Stomach (tissue), 9 donors: Measurements from ENCODE around the gene CHD1. TPM values are rescaled to one million over a fixed set of nuclear protein-coding genes. Genes with fewer than 3 reads are reported as not detected.

Experiments
- DNase-seq, 2 donors: peaks; one replicate each; pipeline versions ENCODE4 v3.0.0 to v3.0.0-alpha.2; 2013 to 2019
- H3K27ac ChIP-seq, 5 donors: fragments of 200-600 bp in 4 of 5; sonication (generic) in 4 of 5; one replicate each; pipeline ENCODE4 v1.5.1; 2013 to 2019; ENCODE audit warnings: mild to moderate bottlenecking in 1 of 5, moderate library complexity in 1 of 5
- H3K27me3 ChIP-seq, 3 donors: fragments of 200-600 bp; sonication (generic); one replicate each; pipeline ENCODE4 v1.5.1; 2017 to 2019; ENCODE audit warnings: mixed run types in 1 of 3
- H3K36me3 ChIP-seq, 4 donors: fragments of 200-600 bp; sonication (generic); 1 replicate in 3 of 4; 2 replicates in 1 of 4; pipeline ENCODE4 v1.5.1; 2016 to 2019
- H3K4me1 ChIP-seq, 4 donors: fragments of 200-600 bp; sonication (generic); one replicate each; pipeline ENCODE4 v1.5.1; 2016 to 2019
- H3K4me3 ChIP-seq, 4 donors: fragments of 200-600 bp; sonication (generic) in 3 of 4; one replicate each; pipeline ENCODE4 v1.5.1; 2016 to 2019; ENCODE audit warnings: mild to moderate bottlenecking in 1 of 4
- H3K9me3 ChIP-seq, 4 donors: fragments of 200-600 bp; sonication (generic); one replicate each; pipeline ENCODE4 v1.5.1; 2016 to 2019
- CTCF ChIP-seq, 7 experiments: fragments of 450-650 bp in 4 of 7; fragments of 200-600 bp in 3 of 7; sonication (generic) in 3 of 7; IDR thresholded peaks; one replicate each; pipeline ENCODE4 v1.5.1; 2016 to 2019; ENCODE audit warnings: antibody characterized with exemption in 7 of 7, control low read depth in 2 of 7, mild to moderate bottlenecking in 1 of 7
- EP300 ChIP-seq: sonication (generic); formaldehyde crosslinking; IDR thresholded peaks from one replicate; pipeline ENCODE4 v1.6.1; 2017; ENCODE audit warnings: antibody characterized with exemption
- POLR2A ChIP-seq, 4 donors: fragments of 450-650 bp; IDR thresholded peaks; one replicate each; pipeline ENCODE4 v1.6.1; 2016; ENCODE audit warnings: antibody characterized with exemption in 4 of 4, control low read depth in 2 of 4, mild to moderate bottlenecking in 1 of 4, moderate library complexity in 1 of 4
- POLR2AphosphoS5 ChIP-seq, 3 donors: sonication (generic); formaldehyde crosslinking; IDR thresholded peaks; one replicate each; pipeline ENCODE4 v1.6.1; 2016; ENCODE audit warnings: antibody characterized with exemption in 3 of 3
- WGBS, 5 donors: extraction: QIAGEN DNeasy Blood & Tissue Kit in 3 of 5; methylation state at CpG; one replicate each; pipeline versions ENCODE4 v1.1.5 to v1.1.7; 2013 to 2018; 5-methylcytosine and 5-hydroxymethylcytosine counted together
- intact Hi-C: fragments of 100-400 bp; cut with DNase I; formaldehyde crosslinking; loops from one replicate; pipeline ENCODE4 v1.15.1; 2023; ENCODE audit warnings: low total_unique reads
- polyA plus RNA-seq, 3 donors: library from polyadenylated mRNA; stranded (reverse); fragments of 200-250 nt; gene quantifications; one replicate each; pipeline ENCODE4 v1.2.3, GENCODE V29; 2013
- total RNA-seq, 5 donors: library from RNA; depleted of rRNA; stranded (reverse); fragments of >200 nt; gene quantifications; one replicate each; pipeline versions ENCODE4 v1.1.0 to v1.2.3, GENCODE V29; 2014 to 2016
- donor health status: healthy with polysubstance abuse.
- donor health status: Bipolar disorder and iron deficiency.
- donor health status: healthy.

CHD1 gene
- total and polyA plus RNA-seq, 8 donors, result 8.0 to 119 (median 36.2) TPM

GRCh38 chr5:98927242-98927988, 1.4 kb downstream of the CHD1 start:
- WGBS, 5 donors, result 0 to 2% (median 1%) methylated on average over 14 of the region's 14 CpGs
- no peak for TF ChIP-seq CTCF (IDR thresholded peaks at IDR 0.05)
- peak; percentile 73 to 90 (median 85) for TF ChIP-seq POLR2AphosphoS5 (IDR thresholded peaks at IDR 0.05)
- peak in 1 of 4 donors; percentile 25 for TF ChIP-seq POLR2A (IDR thresholded peaks at IDR 0.05)
- peak in 1 of 2 donors; percentile 88 for DNase-seq
- H3K27me3 ChIP-seq, result no peaks in the 10 kb centered on the region
- peak overlapping the region; percentile 99 to 100 (median 100) for H3K27ac ChIP-seq
- peaks cover 14 to 34% (median 33%) of the 10 kb centered on the region in 4 donors for H3K36me3 ChIP-seq
- no peaks in the 10 kb centered on the region for H3K9me3 ChIP-seq
- peaks cover 22 to 74% (median 46%) of the 10 kb centered on the region in 4 donors for H3K4me1 ChIP-seq
- intact Hi-C loops, result no loop called here
- peak overlapping the region; percentile 76 to 93 (median 88) for H3K4me3 ChIP-seq

GRCh38 chr5:98923966-98924365, 4.8 kb downstream of the CHD1 start:
- H3K27ac ChIP-seq, result no peak overlapping the region
- no peaks in the 10 kb centered on the region for H3K9me3 ChIP-seq
- H3K4me3 ChIP-seq, result no peak overlapping the region
- H3K27me3 ChIP-seq, result no peaks in the 10 kb centered on the region
- intact Hi-C loops, result no loop called here
- no peak for TF ChIP-seq POLR2A (IDR thresholded peaks at IDR 0.05)
- TF ChIP-seq CTCF (IDR thresholded peaks at IDR 0.05), result no peak
- TF ChIP-seq POLR2AphosphoS5 (IDR thresholded peaks at IDR 0.05), result no peak
- TF ChIP-seq EP300, result no peak
- peaks cover 16 to 64% (median 54%) of the 10 kb centered on the region in 4 donors for H3K36me3 ChIP-seq
- DNase-seq, result no peak
- 79 to 92% (median 85%) methylated on average over 3 of the region's 3 CpGs for WGBS, 5 donors
- H3K4me1 ChIP-seq, result peaks cover 8 to 80% (median 40%) of the 10 kb centered on the region in 4 donors

GRCh38 chr5:98921947-98922505, 6.8 kb downstream of the CHD1 start:
- peaks cover 16 to 71% (median 64%) of the 10 kb centered on the region in 4 donors for H3K36me3 ChIP-seq
- H3K9me3 ChIP-seq, result no peaks in the 10 kb centered on the region
- TF ChIP-seq POLR2A (IDR thresholded peaks at IDR 0.05), result no peak
- no peak for TF ChIP-seq CTCF (IDR thresholded peaks at IDR 0.05)
- TF ChIP-seq EP300, result no peak
- TF ChIP-seq POLR2AphosphoS5 (IDR thresholded peaks at IDR 0.05), result no peak
- no peak overlapping the region for H3K4me3 ChIP-seq
- H3K4me1 ChIP-seq, result peaks cover 8 to 93% (median 39%) of the 10 kb centered on the region in 4 donors
- no peak for DNase-seq
- H3K27ac ChIP-seq, result no peak overlapping the region
- 89 to 94% (median 94%) methylated on average over 4 of the region's 4 CpGs for WGBS, 5 donors
- H3K27me3 ChIP-seq, result no peaks in the 10 kb centered on the region
- intact Hi-C loops, result no loop called here

- 58 to 73% (median 62%) methylated on average over 2 of the region's 2 CpGs for WGBS, 5 donors
- Histone ChIP-seq H3K27ac (no peak overlapping the region), H3K9me3 (no peaks in the 10 kb centered on the region), H3K36me3 (peaks cover 2 to 44% (median 32%) of the 10 kb centered on the region in 4 donors), H3K4me3 (no peak overlapping the region), H3K4me1 (peaks cover 4 to 84% (median 36%) of the 10 kb centered on the region in 4 donors), H3K27me3 (no peaks in the 10 kb centered on the region)
- TF ChIP-seq CTCF (IDR thresholded peaks at IDR 0.05), result no peak
- no peak for TF ChIP-seq EP300
- TF ChIP-seq POLR2AphosphoS5 (IDR thresholded peaks at IDR 0.05), result no peak
- no peak for TF ChIP-seq POLR2A (IDR thresholded peaks at IDR 0.05)
- intact Hi-C loops, result no loop called here
- no peak for DNase-seq
These were observed 11.4 kb downstream of the CHD1 start for GRCh38 chr5:98917433-98917832.
